WERI-Rb-1 (cell line): Measurements from ENCODE around the gene TMA16.

Source experiments
- DNase-seq: peaks from one replicate; pipeline ENCODE4 v3.0.0-alpha.2; 2020
- H3K27ac ChIP-seq: fragments of 250-450 bp; sonication (Bioruptor Pico); 2 replicates; pipeline ENCODE4 v1.5.1; 2020; ENCODE audit warnings: mild to moderate bottlenecking, moderate library complexity
- H3K27me3 ChIP-seq: fragments of 250-450 bp; sonication (Bioruptor Pico); 2 replicates; pipeline ENCODE4 v1.5.1; 2021; ENCODE audit warnings: mild to moderate bottlenecking, low read depth, moderate library complexity; ENCODE audit not compliant: insufficient read depth, severe bottlenecking
- H3K36me3 ChIP-seq: fragments of 250-450 bp; sonication (Bioruptor Pico); 2 replicates; pipeline ENCODE4 v1.5.1; 2020; ENCODE audit warnings: mild to moderate bottlenecking, moderate library complexity
- H3K4me3 ChIP-seq: 2 replicates; pipeline ENCODE4 v1.5.1; 2011; ENCODE audit warnings: low read depth, mild to moderate bottlenecking, control low read depth, low read length
- H3K9me3 ChIP-seq: fragments of 250-450 bp; sonication (Bioruptor Pico); 2 replicates; pipeline ENCODE4 v1.5.1; 2021; ENCODE audit warnings: mild to moderate bottlenecking, moderate library complexity; ENCODE audit not compliant: severe bottlenecking
- TF ChIP-seq, protein P1 (sequence below): IDR thresholded peaks from 2 replicates; pipeline ENCODE4 v1.5.1; 2011; ENCODE audit warnings: low read depth, mild to moderate bottlenecking, control low read depth, inconsistent platforms, low read length

Gene TMA16

GRCh38 chr4:163484906-163485305 lies 9.6 kb upstream of the TMA16 start:
- TF ChIP-seq, protein P1, sequence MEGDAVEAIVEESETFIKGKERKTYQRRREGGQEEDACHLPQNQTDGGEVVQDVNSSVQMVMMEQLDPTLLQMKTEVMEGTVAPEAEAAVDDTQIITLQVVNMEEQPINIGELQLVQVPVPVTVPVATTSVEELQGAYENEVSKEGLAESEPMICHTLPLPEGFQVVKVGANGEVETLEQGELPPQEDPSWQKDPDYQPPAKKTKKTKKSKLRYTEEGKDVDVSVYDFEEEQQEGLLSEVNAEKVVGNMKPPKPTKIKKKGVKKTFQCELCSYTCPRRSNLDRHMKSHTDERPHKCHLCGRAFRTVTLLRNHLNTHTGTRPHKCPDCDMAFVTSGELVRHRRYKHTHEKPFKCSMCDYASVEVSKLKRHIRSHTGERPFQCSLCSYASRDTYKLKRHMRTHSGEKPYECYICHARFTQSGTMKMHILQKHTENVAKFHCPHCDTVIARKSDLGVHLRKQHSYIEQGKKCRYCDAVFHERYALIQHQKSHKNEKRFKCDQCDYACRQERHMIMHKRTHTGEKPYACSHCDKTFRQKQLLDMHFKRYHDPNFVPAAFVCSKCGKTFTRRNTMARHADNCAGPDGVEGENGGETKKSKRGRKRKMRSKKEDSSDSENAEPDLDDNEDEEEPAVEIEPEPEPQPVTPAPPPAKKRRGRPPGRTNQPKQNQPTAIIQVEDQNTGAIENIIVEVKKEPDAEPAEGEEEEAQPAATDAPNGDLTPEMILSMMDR = peak; percentile 57
- Histone ChIP-seq H3K36me3 (no peaks in the 10 kb centered on the region), H3K4me3 (no peak overlapping the region), H3K27me3 (no peaks in the 10 kb centered on the region), H3K27ac (no peak overlapping the region), H3K9me3 (no peaks in the 10 kb centered on the region)
- DNase-seq = peak; percentile 85

DNA sequence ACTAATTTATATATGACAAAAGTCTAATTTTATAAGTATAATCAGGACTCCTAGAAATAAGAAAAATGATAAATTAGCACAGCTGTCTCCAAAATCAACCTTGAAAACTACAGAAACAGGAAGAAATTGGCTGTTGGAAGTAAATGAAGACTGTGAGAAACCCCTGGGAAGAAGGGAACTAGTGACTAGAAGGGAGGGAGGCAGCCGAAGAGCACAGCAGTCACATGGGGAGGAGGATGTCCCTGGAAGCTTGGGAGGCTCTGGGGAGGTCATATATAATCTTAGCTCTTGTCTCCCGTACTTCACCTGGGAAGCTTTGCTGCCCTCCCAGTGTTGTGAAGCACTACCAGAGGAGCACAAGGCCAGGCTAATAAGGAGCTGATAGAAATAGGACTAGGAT lies 8.9 kb upstream of the TMA16 start:
- H3K27ac ChIP-seq = no peak overlapping the region
- H3K36me3 ChIP-seq = no peaks in the 10 kb centered on the region
- TF ChIP-seq, protein P1 = no peak
- H3K9me3 ChIP-seq = no peaks in the 10 kb centered on the region
- H3K27me3 ChIP-seq = no peaks in the 10 kb centered on the region
- no peak for DNase-seq
- no peak overlapping the region for H3K4me3 ChIP-seq

GRCh38 chr4:163486321-163486720 lies 8.2 kb upstream of the TMA16 start:
- Histone ChIP-seq H3K36me3 (no peaks in the 10 kb centered on the region), H3K27ac (no peak overlapping the region), H3K9me3 (no peaks in the 10 kb centered on the region), H3K27me3 (no peaks in the 10 kb centered on the region), H3K4me3 (no peak overlapping the region)
- DNase-seq = no peak
- TF ChIP-seq, protein P1 = no peak

GRCh38 chr4:163489929-163490328 lies 4.6 kb upstream of the TMA16 start:
- H3K9me3 ChIP-seq = no peaks in the 10 kb centered on the region
- no peak for DNase-seq
- no peak overlapping the region for H3K4me3 ChIP-seq
- no peaks in the 10 kb centered on the region for H3K27me3 ChIP-seq
- H3K27ac ChIP-seq = no peak overlapping the region
- TF ChIP-seq, protein P1 = no peak
- peaks cover 3% of the 10 kb centered on the region; the same call in 1 of the 2 replicates for H3K36me3 ChIP-seq

DNA sequence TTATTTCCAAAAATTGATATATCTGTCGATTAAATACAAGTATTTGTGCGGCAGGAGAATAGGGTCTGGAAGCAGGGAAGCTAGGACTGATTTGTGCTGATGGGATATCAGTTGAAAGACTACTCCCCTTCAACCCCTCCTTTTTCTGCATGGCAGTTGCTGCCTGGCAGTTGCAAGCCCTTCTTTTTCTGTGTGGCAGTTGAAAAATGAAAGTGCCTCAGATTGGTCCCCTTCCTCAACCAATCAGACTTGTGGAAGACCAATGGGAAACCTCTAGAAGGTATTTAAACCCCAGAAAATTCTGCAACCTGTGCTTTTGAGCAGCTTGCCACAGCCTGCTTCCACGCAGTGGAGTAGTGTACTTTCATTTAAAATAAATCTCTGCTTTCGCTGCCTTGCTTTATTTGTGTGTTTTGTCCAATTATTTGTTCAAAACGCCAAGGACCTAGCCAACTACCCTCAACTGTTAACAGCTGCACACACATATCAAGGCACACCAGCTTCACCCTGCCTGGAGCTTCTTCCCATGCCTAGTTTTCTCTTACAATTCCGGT lies 1.5 kb upstream of the TMA16 start:
- H3K27ac ChIP-seq = peak overlapping the region; percentile 95
- no peaks in the 10 kb centered on the region for H3K9me3 ChIP-seq
- DNase-seq = no peak
- no peak overlapping the region for H3K4me3 ChIP-seq
- H3K36me3 ChIP-seq = peaks cover 14% of the 10 kb centered on the region
- TF ChIP-seq, protein P1 = no peak
- H3K27me3 ChIP-seq = no peaks in the 10 kb centered on the region
